ENCODE data around the gene CMIP.

The CMIP gene

GRCh38 chr16:81565321-81566028, 120.9 kb downstream of the CMIP start:
- Histone ChIP-seq H3K79me2 (peaks cover 19% of the 10 kb centered on the region), H3K4me2 (ENCODE audit: low read length) (no peak overlapping the region), H3K27me3 (ENCODE audit: control insufficient read depth, insufficient read depth, low read length) (no peaks in the 10 kb centered on the region), H2AFZ (no peak overlapping the region), H3K4me1 (peaks cover 3% of the 10 kb centered on the region), H3K9me3 (ENCODE audit: control insufficient read depth, low read length) (no peaks in the 10 kb centered on the region), H3K9ac (no peak overlapping the region), H3K4me3 (ENCODE audit: low read depth, low read length) (no peak overlapping the region), H3K27ac (no peak overlapping the region), H3K36me3 (ENCODE audit: control insufficient read depth, insufficient read depth, low read length) (no peaks in the 10 kb centered on the region)
- TF ChIP-seq CTCF (IDR thresholded peaks at IDR 0.05) = no peak

DNA sequence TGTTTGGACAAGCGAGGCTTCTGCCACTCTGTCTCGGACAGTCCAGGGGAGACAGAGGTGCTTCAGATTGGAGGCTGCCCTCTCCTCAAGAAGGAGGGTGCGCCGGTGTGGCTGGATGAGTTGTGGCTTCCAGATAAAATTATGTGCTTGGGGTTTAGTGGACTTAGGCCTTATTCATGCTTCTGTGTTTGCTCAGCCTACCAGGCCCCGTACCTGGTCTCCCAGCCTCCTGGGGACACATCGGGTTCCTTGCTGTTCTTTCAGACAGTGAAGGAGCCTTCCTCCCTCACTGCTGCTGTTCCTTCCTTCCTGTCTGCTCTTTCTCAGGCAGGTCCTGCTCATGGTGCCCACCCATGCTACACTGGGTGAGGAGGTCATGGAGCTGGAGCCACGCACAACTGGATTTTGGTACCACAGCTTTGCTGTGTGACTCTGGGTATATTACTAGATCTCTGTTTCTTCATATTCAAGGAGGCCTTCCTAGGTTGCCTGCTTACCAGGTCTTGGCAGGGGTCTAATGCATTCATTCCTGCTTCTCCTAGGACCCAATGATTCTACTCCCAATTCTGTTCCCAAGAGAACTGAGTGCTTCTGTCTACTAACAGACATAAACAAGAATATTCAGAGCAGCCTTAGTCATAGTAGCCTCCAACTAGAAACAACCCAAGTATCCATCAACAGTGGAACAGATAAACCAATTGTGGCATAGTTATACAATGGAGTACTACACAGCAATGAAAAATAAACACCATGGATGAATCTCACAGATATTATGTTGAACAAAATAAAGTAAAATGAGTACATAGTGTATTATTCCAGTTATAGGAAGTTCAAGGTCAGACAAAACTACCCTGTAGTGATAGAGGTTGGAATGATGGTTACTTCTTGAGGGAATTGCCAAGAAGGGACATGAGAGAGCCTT, 121.7 kb downstream of the CMIP start:
- Histone ChIP-seq H3K9ac (no peak overlapping the region), H2AFZ (no peak overlapping the region), H3K27ac (no peak overlapping the region), H3K79me2 (peaks cover 19% of the 10 kb centered on the region), H3K4me1 (peaks cover 3% of the 10 kb centered on the region), H3K27me3 (ENCODE audit: control insufficient read depth, insufficient read depth, low read length) (no peaks in the 10 kb centered on the region), H3K4me3 (ENCODE audit: low read depth, low read length) (no peak overlapping the region), H3K36me3 (ENCODE audit: control insufficient read depth, insufficient read depth, low read length) (no peaks in the 10 kb centered on the region), H3K4me2 (ENCODE audit: low read length) (no peak overlapping the region), H3K9me3 (ENCODE audit: control insufficient read depth, low read length) (no peaks in the 10 kb centered on the region)
- no peak for TF ChIP-seq CTCF (IDR thresholded peaks at IDR 0.05)

GRCh38 chr16:81567087-81567486, 122.5 kb downstream of the CMIP start:
- H3K4me1 ChIP-seq = peaks cover 3% of the 10 kb centered on the region
- no peak overlapping the region for H2AFZ ChIP-seq
- H3K79me2 ChIP-seq = peaks cover 22% of the 10 kb centered on the region
- no peak overlapping the region for H3K9ac ChIP-seq
- no peak for TF ChIP-seq CTCF (IDR thresholded peaks at IDR 0.05)
- H3K4me3 ChIP-seq (ENCODE audit: low read depth, low read length) = no peak overlapping the region
- H3K9me3 ChIP-seq (ENCODE audit: control insufficient read depth, low read length) = no peaks in the 10 kb centered on the region
- H3K4me2 ChIP-seq (ENCODE audit: low read length) = no peak overlapping the region
- no peaks in the 10 kb centered on the region for H3K27me3 ChIP-seq (ENCODE audit: control insufficient read depth, insufficient read depth, low read length)
- no peaks in the 10 kb centered on the region for H3K36me3 ChIP-seq (ENCODE audit: control insufficient read depth, insufficient read depth, low read length)
- H3K27ac ChIP-seq = no peak overlapping the region

GRCh38 chr16:81567987-81568748, 123.6 kb downstream of the CMIP start:
- H3K36me3 ChIP-seq (ENCODE audit: control insufficient read depth, insufficient read depth, low read length) = no peaks in the 10 kb centered on the region
- no peak overlapping the region for H3K9ac ChIP-seq
- no peaks in the 10 kb centered on the region for H3K27me3 ChIP-seq (ENCODE audit: control insufficient read depth, insufficient read depth, low read length)
- TF ChIP-seq CTCF (IDR thresholded peaks at IDR 0.05) = no peak
- H3K9me3 ChIP-seq (ENCODE audit: control insufficient read depth, low read length) = no peaks in the 10 kb centered on the region
- H3K4me3 ChIP-seq (ENCODE audit: low read depth, low read length) = no peak overlapping the region
- H3K27ac ChIP-seq = no peak overlapping the region
- H2AFZ ChIP-seq = no peak overlapping the region
- no peak overlapping the region for H3K4me2 ChIP-seq (ENCODE audit: low read length)
- H3K4me1 ChIP-seq = no peaks in the 10 kb centered on the region
- H3K79me2 ChIP-seq = peaks cover 24% of the 10 kb centered on the region

All from parathyroid adenoma (tissue), 2 donors.